ENCODE measurements around the gene KDM3A.

DNA sequence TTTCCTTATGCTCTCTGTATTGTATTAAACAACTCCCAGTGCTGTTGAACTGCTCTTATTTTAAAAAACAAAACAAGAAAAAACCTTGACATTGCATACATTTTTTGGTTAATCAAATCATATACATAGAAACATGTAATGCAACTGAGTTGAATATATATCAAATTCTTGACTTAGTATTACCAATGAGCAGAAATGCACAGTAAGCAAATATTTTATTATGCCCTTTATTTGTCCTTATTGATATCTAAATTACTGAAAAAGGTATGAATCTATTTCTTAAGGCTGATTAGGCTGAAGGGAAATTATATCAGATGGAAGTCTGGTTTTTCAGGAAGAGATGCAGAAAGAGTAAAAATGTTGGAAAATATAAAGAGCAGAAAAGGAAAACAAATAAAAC is 6.9 kb upstream of the KDM3A start:
- no peak for TF ChIP-seq L3MBTL2 (conservative IDR thresholded peaks at IDR 0.05)
- no peak for TF ChIP-seq BHLHE40 (IDR thresholded peaks at IDR 0.05; ENCODE audit: borderline replicate concordance)
- TF ChIP-seq FOXA1 (IDR thresholded peaks at IDR 0.05) = no peak
- TF ChIP-seq CTBP1 (IDR thresholded peaks at IDR 0.05; ENCODE audit: borderline replicate concordance) = no peak
- TF ChIP-seq SP1 (IDR thresholded peaks at IDR 0.05) = no peak
- TF ChIP-seq, protein P1, sequence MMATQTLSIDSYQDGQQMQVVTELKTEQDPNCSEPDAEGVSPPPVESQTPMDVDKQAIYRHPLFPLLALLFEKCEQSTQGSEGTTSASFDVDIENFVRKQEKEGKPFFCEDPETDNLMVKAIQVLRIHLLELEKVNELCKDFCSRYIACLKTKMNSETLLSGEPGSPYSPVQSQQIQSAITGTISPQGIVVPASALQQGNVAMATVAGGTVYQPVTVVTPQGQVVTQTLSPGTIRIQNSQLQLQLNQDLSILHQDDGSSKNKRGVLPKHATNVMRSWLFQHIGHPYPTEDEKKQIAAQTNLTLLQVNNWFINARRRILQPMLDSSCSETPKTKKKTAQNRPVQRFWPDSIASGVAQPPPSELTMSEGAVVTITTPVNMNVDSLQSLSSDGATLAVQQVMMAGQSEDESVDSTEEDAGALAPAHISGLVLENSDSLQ (IDR thresholded peaks at IDR 0.05) = no peak
- TF ChIP-seq FOXK2 (IDR thresholded peaks at IDR 0.05) = no peak
- TF ChIP-seq TARDBP (IDR thresholded peaks at IDR 0.05) = no peak
- no peak for TF ChIP-seq FOXM1 (IDR thresholded peaks at IDR 0.05; ENCODE audit: borderline replicate concordance)

All from HEK293T (cell line).